ENCODE results near the gene NAGPA. TPM values are rescaled to one million over a fixed set of nuclear protein-coding genes. Genes with fewer than 3 reads are reported as not detected.

Gene NAGPA
- total and polyA plus RNA-seq, 10 of the 15 experiments (the other 5 are each of a cell fraction or from before 2014, with no cell fraction given), result 0.03 to 11.6 (median 6.6) TPM

GRCh38 chr16:5030251-5030870, 3.4 kb downstream of the NAGPA start:
- in situ Hi-C loops (cut with MboI), result no loop called here
- no peak for DNase-seq (ENCODE audit: low read depth, low spot score)
- TF ChIP-seq SREBF1 (IDR thresholded peaks at IDR 0.05; ENCODE audit: low read length) (no peak), ATF3 (IDR thresholded peaks at IDR 0.05; ENCODE audit: borderline replicate concordance, extremely low read depth, low read depth, low read length) (no peak), TBL1XR1 (IDR thresholded peaks at IDR 0.05; ENCODE audit: low read depth, low read length) (no peak), RBBP5 (conservative IDR thresholded peaks at IDR 0.05) (no peak), IKZF2 (IDR thresholded peaks at IDR 0.05) (no peak), SPI1 (IDR thresholded peaks at IDR 0.05; ENCODE audit: borderline replicate concordance, insufficient read depth, low read depth, low read length) (no peak), USF1 (IDR thresholded peaks at IDR 0.05; ENCODE audit: borderline replicate concordance, extremely low read length, insufficient read depth, low read depth, low read length) (no peak), KLF5 (IDR thresholded peaks at IDR 0.05; ENCODE audit: partially characterized antibody) (no peak), ELK1 (IDR thresholded peaks at IDR 0.05; ENCODE audit: low read depth, low read length) (no peak), RAD21 (IDR thresholded peaks at IDR 0.05; ENCODE audit: insufficient read depth, low read depth, low read length) (no peak), ZNF687 (IDR thresholded peaks at IDR 0.05) (no peak), SREBF2 (IDR thresholded peaks at IDR 0.05; ENCODE audit: low read length) (no peak), JUND (IDR thresholded peaks at IDR 0.05; ENCODE audit: low read depth, low read length) (no peak), ZNF592 (IDR thresholded peaks at IDR 0.05) (no peak)

More at GRCh38 chr16:5030251-5030870, 3.4 kb downstream of the NAGPA start:
- FAIRE-seq (no peak), ATAC-seq (no peak)
- ChIA-PET CTCF (no interaction called here), RAD21 (ENCODE audit: unreplicated experiment) (no interaction called here), POLR2A (no interaction called here), SMC1A (ENCODE audit: uncharacterized antibody, unreplicated experiment) (no interaction called here)
- H3K27ac ChIP-seq (ENCODE audit: control insufficient read depth, insufficient read depth), result no peak overlapping the region
- H3K4me1 ChIP-seq (ENCODE audit: control insufficient read depth, insufficient read depth, low read length), result peaks cover 8% of the 10 kb centered on the region
- BruUV-seq (replicated peaks), result no TSS peak
- no peaks in the 10 kb centered on the region for H3K36me3 ChIP-seq (ENCODE audit: control insufficient read depth in 2 of 2, insufficient read depth in 2 of 2, low read length in 1 of 2)
- H2AFZ ChIP-seq (ENCODE audit: control insufficient read depth, low read depth, low read length), result no peak overlapping the region
- 73% methylated on average over 12 of the region's 12 CpGs for WGBS (ENCODE audit: insufficient coverage, insufficient replicate concordance, low lambda C conversion rate, missing lambda C conversion rate)
- H3K27me3 ChIP-seq (replicated peaks in 1 of 2; ENCODE audit: control insufficient read depth in 2 of 2, insufficient read depth in 2 of 2, low read length in 1 of 2), result no peaks in the 10 kb centered on the region
- H3K9me3 ChIP-seq (replicated peaks; ENCODE audit: control insufficient read depth, insufficient read depth, low read length), result no peaks in the 10 kb centered on the region
- H3K79me2 ChIP-seq (ENCODE audit: control insufficient read depth, insufficient read depth, low read length), result no peaks in the 10 kb centered on the region
- H3K4me3 ChIP-seq, result no peak overlapping the region
- intact Hi-C loops (cut with micrococcal nuclease; ENCODE audit: unreplicated experiment), result no loop called here
- no peaks in the 10 kb centered on the region for H4K20me1 ChIP-seq (ENCODE audit: control insufficient read depth, insufficient read depth)
- H3K4me2 ChIP-seq (ENCODE audit: control insufficient read depth, insufficient read depth), result no peak overlapping the region
- H3K9ac ChIP-seq (ENCODE audit: control insufficient read depth, insufficient read depth, low read length), result no peak overlapping the region

All from GM12878 (cell line).